Colonic mucosa (tissue), 4 donors: Measurements from ENCODE around the gene ZNF780B. TPM values are rescaled to one million over a fixed set of nuclear protein-coding genes. Genes with fewer than 3 reads are reported as not detected.

ENCODE experiments used
- DNase-seq: peaks from one replicate; pipeline ENCODE4 v3.0.0-alpha.2; 2020
- H3K27ac ChIP-seq: fragments of 200-600 bp; one replicate; pipeline ENCODE4 v1.8.0; 2021
- H3K27me3 ChIP-seq: fragments of 200-600 bp; one replicate; pipeline ENCODE4 v1.8.0; 2021
- H3K36me3 ChIP-seq: fragments of 200-600 bp; one replicate; pipeline ENCODE4 v1.8.0; 2021
- H3K4me1 ChIP-seq: fragments of 200-600 bp; one replicate; pipeline ENCODE4 v1.8.0; 2021; ENCODE audit warnings: mild to moderate bottlenecking
- H3K4me3 ChIP-seq: fragments of 200-600 bp; one replicate; pipeline ENCODE4 v1.8.0; 2021
- H3K9ac ChIP-seq, 2 donors: one replicate each; pipeline ENCODE4 v1.7.0; 2013; ENCODE audit warnings: control low read depth in 2 of 2, low read depth in 2 of 2, low read length in 2 of 2
- H3K9me3 ChIP-seq: fragments of 200-600 bp; one replicate; pipeline ENCODE4 v1.8.0; 2021
- CTCF ChIP-seq: fragments of 200-600 bp; IDR thresholded peaks from one replicate; pipeline ENCODE4 v1.8.0; 2022; ENCODE audit warnings: antibody characterized with exemption, mild to moderate bottlenecking
- intact Hi-C: fragments of 100-400 bp; cut with DNase I; formaldehyde crosslinking; loops from one replicate; pipeline ENCODE4 v1.14.1; 2022
- total RNA-seq, 2 donors: library from RNA; stranded (reverse); fragmentation: NEBNext Ultra II Directional in 1 of 2; extraction: Animal tissue kit (Norgen Biotek cat#: 25700) in 1 of 2; gene quantifications; one replicate each; pipeline ENCODE4 v1.2.1, GENCODE V29; 2021
- donor health status: healthy.
- donor health status: DM: no; HTN: no; CAD: no.
- donor health status: DM: no; HTN: no; CAD: no.

The ZNF780B gene
- total RNA-seq, 2 donors from 2014 or later = 14.3 to 21.7 TPM

- Histone ChIP-seq H3K4me1 (no peaks in the 10 kb centered on the region), H3K9ac (peak overlapping the region in 1 of 2 donors; percentile 92), H3K4me3 (peak overlapping the region; percentile 64), H3K9me3 (no peaks in the 10 kb centered on the region), H3K27ac (no peak overlapping the region), H3K27me3 (no peaks in the 10 kb centered on the region), H3K36me3 (no peaks in the 10 kb centered on the region)
- no peak for TF ChIP-seq CTCF
- no peak for DNase-seq
- intact Hi-C loops = no loop called here
These were observed 58.3 kb downstream of the ZNF780B start for GRCh38 chr19:39997638-39998216.

GRCh38 chr19:39996811-39997637 lies 59.0 kb downstream of the ZNF780B start, which contains the start of gene ZNF546:
Gene ZNF546 (plus strand): TSS chr19:39997060. CDS start chr19:39998327, 1,267 bp downstream.
- intact Hi-C loops = no loop called here
- Histone ChIP-seq H3K9ac (peak within 1 kb of the TSS; percentile 81 to 92), H3K27ac (peak within 1 kb of the TSS; percentile 75)

GRCh38 chr19:39996218-39996810 lies 59.7 kb downstream of the ZNF780B start:
- DNase-seq = no peak

More at GRCh38 chr19:39996811-39997637, 59.0 kb downstream of the ZNF780B start, which contains the start of gene ZNF546:
- Histone ChIP-seq H3K4me3 (peak within 1 kb of the TSS; percentile 64), H3K9me3 (no peaks in the 10 kb centered on the region), H3K4me1 (no peaks in the 10 kb centered on the region), H3K36me3 (no peaks in the 10 kb centered on the region), H3K27me3 (no peaks in the 10 kb centered on the region)
- no peak for TF ChIP-seq CTCF
- peak; percentile 95 for DNase-seq

GRCh38 chr19:39995794-39996193 lies 60.2 kb downstream of the ZNF780B start:
- no peaks in the 10 kb centered on the region for H3K4me1 ChIP-seq
- no peaks in the 10 kb centered on the region for H3K9me3 ChIP-seq
- no peak for DNase-seq
- intact Hi-C loops = no loop called here
- H3K36me3 ChIP-seq = no peaks in the 10 kb centered on the region
- no peak overlapping the region for H3K9ac ChIP-seq
- no peak overlapping the region for H3K4me3 ChIP-seq
- no peaks in the 10 kb centered on the region for H3K27me3 ChIP-seq
- H3K27ac ChIP-seq = no peak overlapping the region
- no peak for TF ChIP-seq CTCF

More at GRCh38 chr19:39996218-39996810, 59.7 kb downstream of the ZNF780B start:
- Histone ChIP-seq H3K4me3 (peak overlapping the region; percentile 64), H3K36me3 (no peaks in the 10 kb centered on the region), H3K9ac (peak overlapping the region; percentile 81 to 92), H3K4me1 (no peaks in the 10 kb centered on the region), H3K9me3 (no peaks in the 10 kb centered on the region), H3K27ac (peak overlapping the region; percentile 75), H3K27me3 (no peaks in the 10 kb centered on the region)
- intact Hi-C loops = no loop called here
- TF ChIP-seq CTCF = no peak

- no peak for TF ChIP-seq CTCF
- Histone ChIP-seq H3K27me3 (no peaks in the 10 kb centered on the region), H3K27ac (no peak overlapping the region), H3K4me1 (no peaks in the 10 kb centered on the region), H3K36me3 (no peaks in the 10 kb centered on the region), H3K4me3 (no peak overlapping the region), H3K9me3 (no peaks in the 10 kb centered on the region), H3K9ac (no peak overlapping the region)
- no peak for DNase-seq
- intact Hi-C loops = no loop called here
These were observed 61.7 kb downstream of the ZNF780B start for GRCh38 chr19:39994361-39994760.
